ENCODE results near the gene MBOAT1.

- TF ChIP-seq CTCF (IDR thresholded peaks at IDR 0.05): no peak
- TF ChIP-seq POLR2A (IDR thresholded peaks at IDR 0.05): no peak
Observed at GRCh38 chr6:20238688-20239587, 26.7 kb upstream of the MBOAT1 start.

Measured in uterus (tissue), 2 donors.